SK-N-SH treated with all-trans-retinoic acid at 6 μM for 48 hours (cell line): ENCODE data around the gene BBS9.

Experiments used
- ATAC-seq: fragments of 200-7000 bp; cut with Tn5 transposase; 3 replicates; pipeline ENCODE4 v1.9.1; 2020; ENCODE audit warnings: mild to moderate bottlenecking, moderate library complexity
- ARNTL ChIP-seq: fragments of 450-650 bp; formaldehyde crosslinking; IDR thresholded peaks from 2 replicates; pipeline ENCODE4 v1.5.0; 2020; ENCODE audit warnings: low read depth, mild to moderate bottlenecking, moderate library complexity, borderline replicate concordance
- BACH2 ChIP-seq: fragments of 250-450 bp; sonication (Bioruptor Pico); IDR thresholded peaks from 2 replicates; pipeline ENCODE4 v1.9.0; 2021; ENCODE audit warnings: mild to moderate bottlenecking, borderline replicate concordance
- CSDC2 ChIP-seq: fragments of 250-450 bp; sonication (Bioruptor Pico); IDR thresholded peaks from 2 replicates; pipeline ENCODE4 v1.5.0; 2020; ENCODE audit warnings: mild to moderate bottlenecking, moderate library complexity
- ESRRG ChIP-seq: fragments of 250-450 bp; sonication (Bioruptor Pico); IDR thresholded peaks from 2 replicates; pipeline ENCODE4 v1.6.1; 2021; ENCODE audit warnings: mild to moderate bottlenecking
- GLIS3 ChIP-seq: fragments of 250-450 bp; sonication (Bioruptor Pico); IDR thresholded peaks from 2 replicates; pipeline ENCODE4 v1.5.0; 2020; ENCODE audit warnings: mild to moderate bottlenecking, moderate library complexity
- PPARA ChIP-seq: fragments of 250-450 bp; sonication (Bioruptor Pico); IDR thresholded peaks from 2 replicates; pipeline ENCODE4 v1.5.0; 2020; ENCODE audit warnings: mild to moderate bottlenecking, borderline replicate concordance
- RARB ChIP-seq: fragments of 250-450 bp; sonication (Bioruptor Pico); IDR thresholded peaks from 2 replicates; pipeline ENCODE4 v1.8.0; 2021; ENCODE audit warnings: mild to moderate bottlenecking, moderate library complexity
- TCF4 ChIP-seq: fragments of 250-450 bp; sonication (Bioruptor Pico); IDR thresholded peaks from 2 replicates; pipeline ENCODE4 v1.8.0; 2021; ENCODE audit warnings: mild to moderate bottlenecking, moderate library complexity, borderline replicate concordance
- TOX ChIP-seq: fragments of 250-450 bp; sonication (Bioruptor Pico); IDR thresholded peaks from 2 replicates; pipeline ENCODE4 v1.8.0; 2021; ENCODE audit warnings: mild to moderate bottlenecking, moderate library complexity, borderline replicate concordance
- ZC3H10 ChIP-seq: fragments of 250-450 bp; sonication (Bioruptor Pico); IDR thresholded peaks from 2 replicates; pipeline ENCODE4 v1.5.1; 2021; ENCODE audit warnings: mild to moderate bottlenecking, moderate library complexity
- ZFP30 ChIP-seq: fragments of 450-650 bp; formaldehyde crosslinking; IDR thresholded peaks from 2 replicates; pipeline ENCODE4 v1.5.0; 2022; ENCODE audit warnings: mild to moderate bottlenecking, moderate library complexity
- ZNF565 ChIP-seq: fragments of 450-650 bp; formaldehyde crosslinking; conservative IDR thresholded peaks from 2 replicates; pipeline ENCODE4 v1.5.0; 2020; ENCODE audit warnings: low read depth, mild to moderate bottlenecking, moderate library complexity
- ZNF70 ChIP-seq: fragments of 450-650 bp; formaldehyde crosslinking; IDR thresholded peaks from 2 replicates; pipeline ENCODE4 v1.5.0; 2020; ENCODE audit warnings: mild to moderate bottlenecking, moderate library complexity
- ZNF8 ChIP-seq: fragments of 450-650 bp; formaldehyde crosslinking; IDR thresholded peaks from 2 replicates; pipeline ENCODE4 v1.5.0; 2020; ENCODE audit warnings: mild to moderate bottlenecking, moderate library complexity
- TF ChIP-seq, protein P1 (sequence below): fragments of 250-450 bp; sonication (Bioruptor Pico); IDR thresholded peaks from 2 replicates; pipeline ENCODE4 v1.8.0; 2020; ENCODE audit warnings: mild to moderate bottlenecking, moderate library complexity, borderline replicate concordance
- TF ChIP-seq, protein P2 (sequence below): fragments of 250-450 bp; sonication (Bioruptor Pico); IDR thresholded peaks from 2 replicates; pipeline ENCODE4 v1.5.0; 2020; ENCODE audit warnings: mild to moderate bottlenecking, moderate library complexity
- TF ChIP-seq, protein P3 (sequence below): fragments of 250-450 bp; sonication (Bioruptor Pico); IDR thresholded peaks from 2 replicates; pipeline ENCODE4 v1.8.0; 2021; ENCODE audit warnings: low read depth, mild to moderate bottlenecking, moderate library complexity, borderline replicate concordance

Gene BBS9

DNA sequence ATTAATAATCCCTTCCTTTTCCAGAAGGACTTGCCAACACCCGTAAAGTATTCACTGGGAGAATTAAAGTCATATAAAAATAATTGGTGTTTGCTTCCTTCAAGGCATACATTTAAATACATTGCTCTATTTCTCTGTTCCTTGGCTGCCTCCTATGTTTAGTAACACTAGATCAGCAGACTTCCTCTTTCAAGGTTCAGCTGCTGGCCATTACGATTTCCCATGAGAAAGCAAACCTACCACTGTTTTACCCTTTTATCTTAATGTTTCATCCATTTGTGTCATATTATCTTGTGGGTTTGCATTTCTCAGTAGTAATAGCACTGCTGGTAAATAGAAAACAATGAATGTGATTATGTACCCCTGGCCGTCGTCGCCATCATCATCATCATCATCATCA, 462.1 kb downstream of the BBS9 start:
- TF ChIP-seq, protein P1, sequence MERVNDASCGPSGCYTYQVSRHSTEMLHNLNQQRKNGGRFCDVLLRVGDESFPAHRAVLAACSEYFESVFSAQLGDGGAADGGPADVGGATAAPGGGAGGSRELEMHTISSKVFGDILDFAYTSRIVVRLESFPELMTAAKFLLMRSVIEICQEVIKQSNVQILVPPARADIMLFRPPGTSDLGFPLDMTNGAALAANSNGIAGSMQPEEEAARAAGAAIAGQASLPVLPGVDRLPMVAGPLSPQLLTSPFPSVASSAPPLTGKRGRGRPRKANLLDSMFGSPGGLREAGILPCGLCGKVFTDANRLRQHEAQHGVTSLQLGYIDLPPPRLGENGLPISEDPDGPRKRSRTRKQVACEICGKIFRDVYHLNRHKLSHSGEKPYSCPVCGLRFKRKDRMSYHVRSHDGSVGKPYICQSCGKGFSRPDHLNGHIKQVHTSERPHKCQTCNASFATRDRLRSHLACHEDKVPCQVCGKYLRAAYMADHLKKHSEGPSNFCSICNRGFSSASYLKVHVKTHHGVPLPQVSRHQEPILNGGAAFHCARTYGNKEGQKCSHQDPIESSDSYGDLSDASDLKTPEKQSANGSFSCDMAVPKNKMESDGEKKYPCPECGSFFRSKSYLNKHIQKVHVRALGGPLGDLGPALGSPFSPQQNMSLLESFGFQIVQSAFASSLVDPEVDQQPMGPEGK (CRISPR knock-in tag), result no peak
- no peak for ATAC-seq

DNA sequence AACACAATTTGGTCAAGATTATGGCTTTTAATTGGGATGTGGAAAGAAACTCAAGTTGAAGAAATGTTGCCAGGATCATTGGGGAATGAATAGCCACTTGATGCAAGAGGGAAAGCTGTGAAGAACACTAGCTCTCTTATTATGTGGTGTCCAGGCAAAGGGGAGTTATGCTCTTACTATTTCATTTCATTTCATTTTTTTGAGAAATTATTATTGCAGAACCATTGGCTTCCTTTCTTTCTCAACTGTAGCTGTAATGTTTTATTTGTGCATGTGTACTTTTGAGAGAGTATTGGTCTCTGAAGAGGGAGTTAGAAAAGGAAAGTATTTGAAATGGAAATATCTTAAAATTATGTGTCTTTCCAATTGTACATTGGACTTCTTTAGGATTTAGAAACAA, 463.4 kb downstream of the BBS9 start:
- TF ChIP-seq, protein P2, sequence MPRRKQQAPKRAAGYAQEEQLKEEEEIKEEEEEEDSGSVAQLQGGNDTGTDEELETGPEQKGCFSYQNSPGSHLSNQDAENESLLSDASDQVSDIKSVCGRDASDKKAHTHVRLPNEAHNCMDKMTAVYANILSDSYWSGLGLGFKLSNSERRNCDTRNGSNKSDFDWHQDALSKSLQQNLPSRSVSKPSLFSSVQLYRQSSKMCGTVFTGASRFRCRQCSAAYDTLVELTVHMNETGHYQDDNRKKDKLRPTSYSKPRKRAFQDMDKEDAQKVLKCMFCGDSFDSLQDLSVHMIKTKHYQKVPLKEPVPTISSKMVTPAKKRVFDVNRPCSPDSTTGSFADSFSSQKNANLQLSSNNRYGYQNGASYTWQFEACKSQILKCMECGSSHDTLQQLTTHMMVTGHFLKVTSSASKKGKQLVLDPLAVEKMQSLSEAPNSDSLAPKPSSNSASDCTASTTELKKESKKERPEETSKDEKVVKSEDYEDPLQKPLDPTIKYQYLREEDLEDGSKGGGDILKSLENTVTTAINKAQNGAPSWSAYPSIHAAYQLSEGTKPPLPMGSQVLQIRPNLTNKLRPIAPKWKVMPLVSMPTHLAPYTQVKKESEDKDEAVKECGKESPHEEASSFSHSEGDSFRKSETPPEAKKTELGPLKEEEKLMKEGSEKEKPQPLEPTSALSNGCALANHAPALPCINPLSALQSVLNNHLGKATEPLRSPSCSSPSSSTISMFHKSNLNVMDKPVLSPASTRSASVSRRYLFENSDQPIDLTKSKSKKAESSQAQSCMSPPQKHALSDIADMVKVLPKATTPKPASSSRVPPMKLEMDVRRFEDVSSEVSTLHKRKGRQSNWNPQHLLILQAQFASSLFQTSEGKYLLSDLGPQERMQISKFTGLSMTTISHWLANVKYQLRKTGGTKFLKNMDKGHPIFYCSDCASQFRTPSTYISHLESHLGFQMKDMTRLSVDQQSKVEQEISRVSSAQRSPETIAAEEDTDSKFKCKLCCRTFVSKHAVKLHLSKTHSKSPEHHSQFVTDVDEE (CRISPR knock-in tag), result no peak
- ATAC-seq, result no peak

DNA sequence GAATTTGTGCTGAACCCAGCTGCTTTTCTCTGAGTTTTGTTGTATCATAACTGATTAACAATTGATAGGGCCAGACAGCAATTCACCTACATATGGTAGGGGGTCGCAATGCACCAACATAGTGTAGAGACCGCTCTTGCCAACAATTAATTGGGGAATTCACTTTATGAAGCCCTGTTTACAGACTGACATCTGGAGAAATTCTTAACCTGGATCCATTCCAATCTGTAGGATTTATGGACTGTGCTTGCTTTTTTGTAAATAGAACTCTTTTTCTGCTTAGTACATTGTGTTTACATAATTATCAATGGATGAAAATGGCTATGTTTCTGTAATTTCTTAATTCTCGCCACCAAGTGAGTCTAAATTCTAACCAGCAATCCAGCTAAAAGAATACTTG, 464.2 kb downstream of the BBS9 start:
- TF ChIP-seq, protein P1 (CRISPR knock-in tag), result no peak
- no peak for TF ChIP-seq ZNF565 (CRISPR knock-in tag)
- no peak for TF ChIP-seq GLIS3 (CRISPR knock-in tag)
- no peak for TF ChIP-seq TCF4 (CRISPR knock-in tag)
- TF ChIP-seq TOX, result no peak
- no peak for TF ChIP-seq ZNF8 (CRISPR knock-in tag)
- TF ChIP-seq ZFP30 (CRISPR knock-in tag), result no peak
- TF ChIP-seq, protein P2 (CRISPR knock-in tag), result no peak
- TF ChIP-seq ZNF70, result no peak
- TF ChIP-seq BACH2 (CRISPR knock-in tag), result no peak
- TF ChIP-seq PPARA (CRISPR knock-in tag), result no peak
- no peak for TF ChIP-seq ZC3H10 (CRISPR knock-in tag)
- TF ChIP-seq ESRRG (CRISPR knock-in tag), result no peak
- no peak for TF ChIP-seq RARB (CRISPR knock-in tag)
- no peak for TF ChIP-seq ARNTL
- no peak for TF ChIP-seq CSDC2 (CRISPR knock-in tag)
- no peak for ATAC-seq

DNA sequence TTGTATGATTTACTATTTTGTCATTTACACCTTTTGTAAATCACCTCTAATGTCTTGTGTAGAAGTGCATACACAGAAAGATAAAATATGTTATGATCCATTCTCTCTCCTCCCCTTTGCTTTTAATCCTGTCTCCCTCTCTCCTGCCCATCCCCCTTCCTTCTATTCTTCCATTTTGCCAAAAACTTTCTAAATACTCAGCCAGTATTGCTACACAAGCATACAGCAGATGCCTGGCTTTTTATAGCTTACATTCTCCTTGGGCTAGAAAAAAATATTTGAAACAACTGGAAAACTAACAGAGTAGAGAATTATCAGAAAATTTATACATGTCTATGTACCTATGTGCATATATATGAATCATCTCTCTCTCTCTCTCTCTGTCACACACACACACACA, 467.3 kb downstream of the BBS9 start:
- no peak for ATAC-seq

More for the DNA sequence above, 467.3 kb downstream of the BBS9 start:
- TF ChIP-seq, protein P3, sequence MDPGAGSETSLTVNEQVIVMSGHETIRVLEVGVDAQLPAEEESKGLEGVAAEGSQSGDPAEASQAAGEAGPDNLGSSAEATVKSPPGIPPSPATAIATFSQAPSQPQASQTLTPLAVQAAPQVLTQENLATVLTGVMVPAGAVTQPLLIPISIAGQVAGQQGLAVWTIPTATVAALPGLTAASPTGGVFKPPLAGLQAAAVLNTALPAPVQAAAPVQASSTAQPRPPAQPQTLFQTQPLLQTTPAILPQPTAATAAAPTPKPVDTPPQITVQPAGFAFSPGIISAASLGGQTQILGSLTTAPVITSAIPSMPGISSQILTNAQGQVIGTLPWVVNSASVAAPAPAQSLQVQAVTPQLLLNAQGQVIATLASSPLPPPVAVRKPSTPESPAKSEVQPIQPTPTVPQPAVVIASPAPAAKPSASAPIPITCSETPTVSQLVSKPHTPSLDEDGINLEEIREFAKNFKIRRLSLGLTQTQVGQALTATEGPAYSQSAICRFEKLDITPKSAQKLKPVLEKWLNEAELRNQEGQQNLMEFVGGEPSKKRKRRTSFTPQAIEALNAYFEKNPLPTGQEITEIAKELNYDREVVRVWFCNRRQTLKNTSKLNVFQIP, result no peak
- TF ChIP-seq, all 23 proteins: peak for 0
